Calu3 (cell line): ENCODE measurements around the gene RHBDF2. TPM values are rescaled to one million over a fixed set of nuclear protein-coding genes. Genes with fewer than 3 reads are reported as not detected.

Experiments used
- BruUV-seq: library from RNA; stranded (reverse); fragments of 400-500 nt; replicated peaks from 2 replicates; lab custom pipeline; 2021; lab: Mats Ljungman, UMichigan
- CTCF ChIA-PET: fragments of 300-600 bp; sonication (Branson Sonifier 250); formaldehyde crosslinking; loops from one replicate; lab custom pipeline; 2022; ENCODE audit warnings: antibody characterized with exemption; lab: Charles Lee
- DNase-seq: peaks from one replicate; pipeline ENCODE4 v3.0.0; 2022
- H3K27ac Mint-ChIP-seq: one replicate; pipeline ENCODE4 v1.8.0; 2022; ENCODE audit warnings: mixed read lengths; ENCODE audit not compliant: unreplicated experiment
- H3K27me3 Mint-ChIP-seq: one replicate; pipeline ENCODE4 v1.8.0; 2022; ENCODE audit warnings: mixed read lengths; ENCODE audit not compliant: unreplicated experiment
- H3K36me3 Mint-ChIP-seq: one replicate; pipeline ENCODE4 v1.8.0; 2022; ENCODE audit warnings: mild to moderate bottlenecking, moderate library complexity, mixed read lengths; ENCODE audit not compliant: insufficient read depth, unreplicated experiment
- H3K4me1 Mint-ChIP-seq: one replicate; pipeline ENCODE4 v1.8.0; 2022; ENCODE audit warnings: mild to moderate bottlenecking, low read depth, mixed read lengths; ENCODE audit not compliant: unreplicated experiment
- H3K4me3 Mint-ChIP-seq: one replicate; pipeline ENCODE4 v1.8.0; 2022; ENCODE audit warnings: mild to moderate bottlenecking, low read depth, moderate library complexity, mixed read lengths; ENCODE audit not compliant: unreplicated experiment
- H3K9me3 Mint-ChIP-seq: one replicate; pipeline ENCODE4 v1.8.0; 2022; ENCODE audit warnings: low read depth, mixed read lengths; ENCODE audit not compliant: unreplicated experiment
- CTCF ChIP-seq: fragments of 200-600 bp; IDR thresholded peaks from one replicate; pipeline ENCODE4 v1.8.0; 2022; ENCODE audit warnings: antibody characterized with exemption; ENCODE audit not compliant: unreplicated experiment
- intact Hi-C: fragments of 100-400 bp; cut with micrococcal nuclease; formaldehyde crosslinking; loops from one replicate; pipeline ENCODE4 v1.10.0; 2022; ENCODE audit not compliant: unreplicated experiment
- total RNA-seq: library from RNA; stranded (reverse); gene quantifications from 2 replicates; pipeline ENCODE4 v1.2.3, GENCODE V29; 2022

Gene RHBDF2
- total RNA-seq, 1 experiment from 2014 or later = 47.7 TPM

GRCh38 chr17:76442341-76443338 is 58.6 kb downstream of the RHBDF2 start:
- no peaks in the 10 kb centered on the region for H3K27me3 Mint-ChIP-seq
- no peaks in the 10 kb centered on the region for H3K36me3 Mint-ChIP-seq
- no peak for DNase-seq
- H3K4me1 Mint-ChIP-seq = peaks cover 66% of the 10 kb centered on the region
- no peak overlapping the region for H3K4me3 Mint-ChIP-seq
- CTCF ChIA-PET = no interaction called here
- BruUV-seq = no TSS peak
- intact Hi-C loops = no loop called here
- H3K27ac Mint-ChIP-seq = no peak overlapping the region
- no peaks in the 10 kb centered on the region for H3K9me3 Mint-ChIP-seq
- TF ChIP-seq CTCF = no peak

- no peaks in the 10 kb centered on the region for H3K9me3 Mint-ChIP-seq
- CTCF ChIA-PET = no interaction called here
- H3K36me3 Mint-ChIP-seq = no peaks in the 10 kb centered on the region
- BruUV-seq = no TSS peak
- no peak overlapping the region for H3K27ac Mint-ChIP-seq
- peaks cover 58% of the 10 kb centered on the region for H3K4me1 Mint-ChIP-seq
- no peaks in the 10 kb centered on the region for H3K27me3 Mint-ChIP-seq
- TF ChIP-seq CTCF = no peak
- intact Hi-C loops = no loop called here
- DNase-seq = no peak
- no peak overlapping the region for H3K4me3 Mint-ChIP-seq
Measured at GRCh38 chr17:76441686-76442340, 59.4 kb downstream of the RHBDF2 start.

GRCh38 chr17:76440751-76441362 is 60.4 kb downstream of the RHBDF2 start:
- no peak overlapping the region for H3K4me3 Mint-ChIP-seq
- BruUV-seq = no TSS peak
- no peak overlapping the region for H3K27ac Mint-ChIP-seq
- H3K36me3 Mint-ChIP-seq = no peaks in the 10 kb centered on the region
- TF ChIP-seq CTCF = no peak
- no peak for DNase-seq
- H3K27me3 Mint-ChIP-seq = no peaks in the 10 kb centered on the region
- no peaks in the 10 kb centered on the region for H3K9me3 Mint-ChIP-seq
- peaks cover 48% of the 10 kb centered on the region for H3K4me1 Mint-ChIP-seq
- intact Hi-C loops = no loop called here
- CTCF ChIA-PET = no interaction called here

GRCh38 chr17:76439314-76439928 is 61.8 kb downstream of the RHBDF2 start:
- CTCF ChIA-PET = no interaction called here
- H3K4me1 Mint-ChIP-seq = peaks cover 41% of the 10 kb centered on the region
- no TSS peak for BruUV-seq

More at GRCh38 chr17:76439314-76439928, 61.8 kb downstream of the RHBDF2 start:
- no peak for TF ChIP-seq CTCF
- Mint-ChIP-seq H3K4me3 (no peak overlapping the region), H3K27ac (no peak overlapping the region), H3K9me3 (no peaks in the 10 kb centered on the region), H3K36me3 (no peaks in the 10 kb centered on the region), H3K27me3 (no peaks in the 10 kb centered on the region)
- DNase-seq = no peak
- intact Hi-C loops = no loop called here
